ENCODE results near the gene RILP.

RILP gene

DNA sequence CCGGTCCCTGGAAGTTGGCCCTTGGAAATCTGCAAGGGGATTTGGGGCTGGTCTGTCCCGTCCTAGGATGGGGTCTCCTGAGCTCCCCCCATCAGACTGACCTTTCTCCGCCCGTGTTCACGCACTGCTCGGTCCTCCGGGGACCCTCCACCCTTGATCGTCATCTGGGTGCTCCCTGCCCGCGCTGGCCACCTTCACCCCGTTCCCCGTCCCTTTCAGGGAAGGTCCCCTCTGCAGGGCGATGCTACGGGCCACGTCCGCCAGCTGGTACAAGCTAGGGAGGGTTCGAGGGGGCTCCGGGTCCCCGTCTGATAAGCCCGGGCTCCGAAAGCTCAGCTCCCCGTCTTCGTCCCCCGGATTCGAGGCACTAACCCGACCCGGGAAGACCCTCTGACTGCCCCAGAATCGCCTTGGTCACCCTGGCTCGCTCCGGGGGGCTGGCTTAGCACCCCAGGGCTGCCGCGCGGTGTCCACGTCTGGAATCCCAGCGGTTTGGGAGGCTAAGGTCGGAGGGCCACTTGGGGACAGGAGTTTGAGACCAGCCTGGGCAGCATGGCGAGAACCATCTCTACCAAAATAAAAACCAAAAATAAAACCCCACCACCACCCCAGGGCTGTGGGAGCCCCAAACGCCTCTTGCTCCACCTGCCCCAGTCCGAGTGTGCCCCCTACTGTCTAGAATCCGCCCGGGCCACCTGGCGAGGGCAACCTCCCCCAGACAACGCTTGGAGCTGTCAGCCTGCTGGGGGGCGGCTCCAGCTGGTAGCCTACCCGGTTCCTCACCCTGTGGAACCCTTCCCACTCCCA lies 20.0 kb downstream of the RILP start:
- peak; percentile 50 for DNase-seq (ENCODE audit: low read depth, low spot score)

DNA sequence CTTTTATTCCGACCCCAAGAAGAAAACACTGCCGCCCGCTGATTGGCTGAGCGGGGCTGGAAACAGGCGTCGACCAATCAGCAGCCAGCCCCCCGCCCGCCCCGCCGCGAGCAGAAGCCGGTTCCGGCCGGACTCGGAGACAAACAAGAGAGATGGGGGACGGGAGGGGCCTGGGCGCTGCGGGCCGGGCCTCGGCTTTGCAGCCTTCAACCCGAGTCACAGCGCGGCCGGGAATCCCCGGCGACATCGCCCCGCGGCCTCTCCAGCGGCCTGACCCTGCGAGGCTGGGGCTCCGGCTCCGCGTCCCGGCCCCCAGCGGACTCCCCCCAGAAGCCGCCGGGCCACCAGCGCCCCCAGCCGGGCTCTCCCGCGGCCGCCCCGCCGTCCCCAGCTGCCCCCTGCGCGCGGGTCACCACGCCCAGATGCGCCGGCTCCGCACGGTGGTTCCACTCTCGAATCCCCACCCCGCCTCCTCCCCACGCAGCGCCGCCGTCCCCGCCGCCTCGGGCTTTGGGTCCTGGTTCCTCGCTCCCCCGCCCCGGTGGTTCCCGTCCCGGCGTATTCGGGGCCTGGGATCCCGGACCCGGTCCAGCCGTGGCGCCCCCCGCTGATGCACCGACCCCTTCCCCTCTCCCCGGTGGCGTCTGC lies 20.7 kb downstream of the RILP start:
- peak; percentile 76 for DNase-seq (ENCODE audit: low read depth, low spot score)

DNA sequence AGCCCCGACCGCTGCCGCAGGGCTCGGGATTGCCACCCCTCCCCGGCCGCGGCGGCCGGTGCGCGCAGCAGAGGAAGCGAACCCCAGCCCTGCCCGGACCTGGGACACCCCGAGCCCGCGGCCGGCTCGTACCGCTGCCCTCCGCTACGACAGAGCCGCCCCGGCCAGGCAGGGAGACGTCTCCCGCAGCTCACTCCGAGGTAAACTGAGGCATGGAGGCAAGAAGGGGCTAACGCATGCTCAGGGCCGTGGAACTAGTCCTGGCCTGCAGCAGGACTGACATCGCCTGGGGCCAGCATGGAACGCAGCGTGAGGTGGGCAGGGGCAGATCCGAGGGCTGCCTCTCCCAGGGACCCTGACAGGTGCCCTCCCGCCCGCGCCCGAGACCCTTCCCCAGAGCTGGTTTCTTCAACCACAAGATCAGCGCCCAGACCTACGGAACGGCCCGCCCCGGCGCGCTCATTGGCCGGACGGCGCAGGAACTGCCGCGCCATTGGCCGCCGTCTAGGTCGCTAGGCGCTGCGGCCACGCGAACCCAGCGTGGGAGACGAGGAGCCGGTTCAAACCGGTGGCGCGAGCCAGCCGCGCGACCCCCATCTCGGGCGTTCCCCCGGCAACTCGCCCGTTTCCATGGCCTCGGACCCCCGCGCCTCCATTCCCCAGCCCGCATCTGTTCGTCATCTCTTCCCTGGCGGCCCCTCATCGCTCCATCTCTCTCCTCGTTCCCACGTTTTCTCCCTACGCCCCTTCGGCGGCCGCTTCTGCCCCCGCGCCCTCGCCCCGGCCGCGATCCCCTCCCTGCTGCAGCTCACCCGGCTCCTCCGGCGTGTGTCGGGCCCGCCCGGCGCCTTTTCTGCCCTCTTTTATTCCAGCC lies 21.4 kb downstream of the RILP start, which contains the start of gene SLC43A2:
Gene SLC43A2, minus strand, starts transcription at position 853 of the 874 bp plus-strand sequence. CDS start 960 bp downstream, outside the sequence.
- DNase-seq (ENCODE audit: low read depth, low spot score), result peak; percentile 52

DNA sequence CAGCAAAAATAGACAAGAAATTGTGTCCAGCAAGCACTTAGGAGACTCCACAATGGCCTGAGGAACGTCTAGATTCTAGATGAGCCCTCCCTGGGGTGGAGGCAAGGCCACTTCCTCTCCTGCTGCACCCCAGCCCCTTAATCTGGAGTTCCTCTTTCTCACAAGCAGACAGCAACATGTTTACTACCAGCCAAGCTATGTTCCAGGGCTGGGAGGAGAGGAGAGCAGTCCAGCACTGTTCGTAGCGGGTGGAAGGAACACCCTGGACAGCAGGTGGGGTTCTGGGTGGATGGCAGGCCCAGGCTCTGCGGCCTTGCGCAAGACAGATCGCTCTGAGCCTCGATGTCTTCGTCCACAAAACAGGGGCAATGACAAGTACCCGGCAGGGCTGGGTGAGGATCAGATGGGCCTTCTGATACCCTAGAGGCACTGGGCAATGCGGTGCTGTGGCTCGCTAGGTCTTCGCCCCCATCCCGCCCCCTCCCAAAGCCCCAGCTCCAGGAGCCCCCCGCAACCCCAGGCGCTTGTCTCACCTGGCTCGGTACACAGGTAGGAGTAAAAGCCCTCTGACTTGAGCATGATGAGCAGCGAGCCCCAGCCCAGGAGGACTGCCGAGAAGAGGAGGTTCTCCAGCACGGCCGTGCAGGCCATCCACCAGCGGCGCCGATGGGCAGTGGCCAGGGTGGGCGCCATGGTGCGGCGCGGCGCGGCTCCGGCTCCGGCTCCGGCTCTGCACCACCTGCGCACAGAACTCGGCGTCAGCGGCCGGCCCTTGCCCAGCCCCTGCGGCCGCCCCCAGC lies 22.3 kb downstream of the RILP start:
- no peak for DNase-seq (ENCODE audit: low read depth, low spot score)

DNA sequence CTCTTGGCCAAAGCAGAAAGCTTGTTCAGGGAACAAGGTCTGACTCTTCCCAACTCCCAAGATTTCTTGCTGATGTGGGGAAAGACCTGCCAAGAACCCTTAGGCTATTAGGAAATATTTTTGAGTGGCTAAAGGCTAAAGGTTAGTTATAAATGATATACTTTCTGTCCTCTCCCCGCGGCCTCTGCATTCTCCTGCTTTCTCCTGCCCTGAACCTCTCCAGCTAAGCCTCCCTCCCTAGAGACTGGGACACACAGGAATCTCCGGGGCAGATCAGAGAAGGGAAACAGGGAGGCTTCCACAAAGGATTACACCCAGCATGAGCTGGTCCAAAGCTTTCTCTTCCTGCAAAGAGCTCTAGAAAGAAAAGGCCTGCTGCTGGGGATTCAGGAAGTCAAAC lies 23.3 kb downstream of the RILP start:
- no peak for DNase-seq (ENCODE audit: low read depth, low spot score)

DNA sequence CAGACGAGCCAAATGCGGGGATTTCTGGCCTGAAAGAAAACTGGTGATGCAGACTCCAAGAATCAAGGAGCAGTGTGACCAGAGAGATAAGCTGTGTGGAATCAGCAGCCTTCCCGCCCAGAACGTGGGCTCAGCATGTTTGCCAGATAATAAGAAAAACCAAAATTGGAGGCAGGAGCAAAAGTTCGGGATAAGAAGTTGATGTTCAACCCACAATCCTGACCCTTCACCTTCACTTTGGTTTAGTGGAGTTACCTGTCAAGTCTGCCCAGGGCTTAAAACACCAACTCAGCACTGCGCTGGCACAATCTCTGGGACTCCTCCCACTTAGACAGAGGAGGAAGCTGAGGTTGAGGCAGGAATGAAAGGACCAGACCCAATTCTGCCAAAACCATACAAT lies 24.1 kb downstream of the RILP start:
- no peak for DNase-seq (ENCODE audit: low read depth, low spot score)

DNA sequence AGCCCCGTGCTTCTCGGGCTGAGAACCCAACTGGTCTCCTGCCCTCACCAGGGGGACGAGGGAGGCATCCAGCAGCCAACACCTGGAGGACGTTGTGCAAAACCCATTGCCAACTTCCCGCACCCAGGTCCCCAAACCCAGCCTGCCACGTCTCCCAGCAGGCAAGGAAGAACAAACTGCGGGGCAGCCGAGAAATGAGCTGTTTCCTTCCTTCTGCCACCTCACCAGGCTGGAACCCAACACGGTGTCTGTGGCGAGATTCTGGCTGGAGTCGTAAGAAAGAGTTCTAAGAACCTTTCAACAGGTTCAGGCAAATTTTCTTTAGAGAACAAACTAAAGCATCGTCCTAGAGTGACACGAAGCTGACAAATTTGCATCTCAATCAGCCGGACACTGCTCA lies 24.6 kb downstream of the RILP start:
- no peak for DNase-seq (ENCODE audit: low read depth, low spot score)

DNA sequence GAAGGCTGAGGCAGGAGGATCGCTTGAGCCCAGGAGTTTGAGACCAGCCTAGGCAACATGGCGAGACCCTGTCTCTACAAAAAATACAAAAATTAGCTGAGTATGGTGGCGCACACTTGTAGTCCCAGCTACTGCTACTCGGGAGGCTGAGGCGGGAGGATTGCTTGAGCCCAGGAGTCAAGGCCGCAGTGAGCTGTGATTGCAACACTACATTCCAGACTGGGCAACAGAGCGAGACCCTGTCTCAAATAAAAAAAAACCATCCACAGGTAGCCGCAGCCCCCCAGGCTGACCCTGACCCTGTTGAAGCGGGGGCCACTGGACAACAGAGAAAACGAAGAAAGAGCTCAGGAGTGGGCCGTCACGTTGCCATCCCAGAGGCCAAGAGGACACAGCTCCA lies 25.0 kb downstream of the RILP start:
- DNase-seq (ENCODE audit: low read depth, low spot score), result no peak

DNA sequence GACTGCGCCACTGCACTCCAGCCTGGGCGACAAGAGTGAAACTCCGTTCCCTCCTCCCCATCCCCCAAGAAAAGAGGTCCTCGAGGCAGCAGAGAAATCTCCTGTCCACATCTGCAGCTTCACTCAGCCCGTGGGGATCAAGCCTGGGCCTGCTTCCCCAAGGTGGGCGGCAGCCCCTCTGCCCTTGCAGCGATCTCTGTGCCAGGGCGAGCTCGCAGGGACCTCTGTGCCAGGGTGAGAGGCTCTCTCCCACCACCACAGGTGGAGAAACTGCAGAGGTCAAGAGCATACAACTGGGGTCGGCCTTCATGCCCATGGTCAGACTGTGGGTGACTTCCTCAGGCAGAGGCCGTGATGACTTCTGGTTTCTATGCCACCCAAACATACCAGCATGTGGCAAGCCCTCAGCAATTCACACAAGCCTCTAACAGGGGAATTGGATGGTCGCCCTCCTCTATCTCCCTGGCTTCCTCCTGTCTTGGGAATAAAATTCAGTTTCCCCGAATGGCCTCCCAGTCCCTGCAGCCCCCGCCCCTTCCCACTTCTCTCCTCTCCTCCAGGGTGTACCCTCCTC lies 26.5 kb downstream of the RILP start:
- DNase-seq (ENCODE audit: low read depth, low spot score), result no peak

DNA sequence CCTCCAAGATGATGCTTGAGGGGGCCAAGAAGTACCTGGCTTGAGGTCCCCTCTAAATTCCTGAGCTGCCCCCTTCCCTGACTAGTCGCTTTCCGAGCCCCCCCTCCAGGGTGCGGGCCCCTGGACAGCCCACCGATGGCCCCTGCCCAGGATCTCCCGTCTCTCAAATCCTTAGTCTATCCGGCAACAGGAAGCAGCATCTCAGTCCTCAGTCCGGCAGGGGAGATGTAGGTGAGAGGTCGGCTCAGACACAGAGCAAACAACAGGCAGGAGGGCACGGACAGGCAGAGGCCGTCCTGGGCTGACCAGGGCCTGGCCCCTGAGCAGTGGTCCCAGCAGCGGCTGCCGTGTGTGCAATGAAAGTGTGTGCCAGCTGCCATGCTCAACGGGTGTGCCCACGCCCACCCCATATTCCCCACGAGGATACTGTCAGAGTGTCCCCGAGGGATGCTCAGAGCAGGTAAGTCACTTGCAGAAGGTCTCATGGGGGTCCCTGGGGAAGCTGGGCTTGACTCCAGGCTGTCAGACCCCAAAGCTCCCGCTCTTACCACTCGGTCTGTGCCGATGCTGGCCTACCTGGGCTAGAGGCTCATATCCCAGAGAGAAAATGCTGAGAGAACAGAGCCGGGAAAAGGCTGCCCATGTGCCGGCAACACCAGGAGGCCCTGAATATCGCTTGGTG lies 28.3 kb downstream of the RILP start:
- no peak for DNase-seq (ENCODE audit: low read depth, low spot score)

DNA sequence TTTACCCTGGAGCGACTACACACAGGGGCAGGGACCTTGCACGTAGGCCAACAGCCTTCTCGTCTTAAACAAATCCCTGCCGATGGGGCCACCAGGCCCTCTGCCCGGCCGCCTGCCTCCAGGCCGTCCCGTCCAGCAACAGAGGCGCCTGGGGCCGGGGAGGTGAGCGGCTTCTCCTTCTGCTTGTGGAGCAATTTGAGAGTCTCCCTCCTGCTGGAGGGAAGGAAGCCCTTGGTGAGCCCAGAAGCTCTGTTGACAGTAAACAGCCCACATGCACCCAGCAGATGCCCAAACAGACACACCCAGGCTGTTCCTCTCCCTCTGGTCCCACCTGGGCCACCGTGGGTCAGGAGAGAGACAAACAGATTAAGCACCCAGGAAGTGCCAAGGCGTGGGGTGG lies 29.2 kb downstream of the RILP start:
- no peak for DNase-seq (ENCODE audit: low read depth, low spot score)

DNA sequence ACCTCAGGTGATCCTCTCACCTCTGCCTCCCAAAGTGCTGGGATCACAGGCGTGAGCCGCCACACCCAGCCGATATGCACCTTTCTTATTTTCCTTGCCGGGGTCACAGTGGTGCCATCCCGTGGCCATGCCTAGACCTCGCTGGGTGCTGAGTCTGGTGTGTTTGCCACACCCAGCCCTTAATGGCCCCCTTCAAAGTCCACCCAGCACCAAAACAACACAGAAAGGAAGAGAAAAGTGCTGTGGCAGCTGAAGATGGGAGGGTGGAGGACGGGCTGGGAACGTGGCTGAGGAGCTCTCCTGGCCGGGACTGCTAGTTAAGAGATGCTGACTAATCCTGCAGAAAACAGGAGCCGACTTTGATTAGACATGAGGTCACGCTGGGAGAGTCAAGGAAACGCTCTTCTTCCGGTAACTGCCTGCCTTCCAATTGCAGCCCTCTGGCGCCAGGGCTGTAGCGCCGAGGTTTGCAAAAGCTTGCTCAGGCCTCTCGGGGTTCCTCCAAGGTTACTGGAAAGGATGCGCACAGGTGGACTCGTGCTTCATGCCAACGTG lies 32.0 kb downstream of the RILP start:
- no peak for DNase-seq (ENCODE audit: low read depth, low spot score)

DNA sequence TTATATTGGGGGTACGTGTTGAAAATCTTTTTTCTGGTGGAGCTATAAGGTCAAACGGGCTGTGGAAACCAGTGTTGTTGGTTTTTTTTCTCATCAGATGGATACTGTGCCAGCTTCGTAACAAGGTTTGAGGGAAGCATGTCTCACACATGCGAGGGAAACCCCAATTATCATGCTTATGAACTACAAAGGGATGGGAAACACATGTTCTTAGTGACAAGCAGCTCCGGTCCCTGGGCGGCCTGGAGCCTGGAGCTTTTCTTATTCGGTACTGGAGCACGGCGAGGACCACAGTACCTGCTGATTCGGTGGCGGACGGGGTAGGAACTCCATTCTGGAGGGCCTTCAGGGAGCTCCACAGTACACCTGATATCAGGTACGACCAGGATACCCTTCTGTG lies 33.6 kb downstream of the RILP start:
- DNase-seq (ENCODE audit: low read depth, low spot score), result no peak

DNA sequence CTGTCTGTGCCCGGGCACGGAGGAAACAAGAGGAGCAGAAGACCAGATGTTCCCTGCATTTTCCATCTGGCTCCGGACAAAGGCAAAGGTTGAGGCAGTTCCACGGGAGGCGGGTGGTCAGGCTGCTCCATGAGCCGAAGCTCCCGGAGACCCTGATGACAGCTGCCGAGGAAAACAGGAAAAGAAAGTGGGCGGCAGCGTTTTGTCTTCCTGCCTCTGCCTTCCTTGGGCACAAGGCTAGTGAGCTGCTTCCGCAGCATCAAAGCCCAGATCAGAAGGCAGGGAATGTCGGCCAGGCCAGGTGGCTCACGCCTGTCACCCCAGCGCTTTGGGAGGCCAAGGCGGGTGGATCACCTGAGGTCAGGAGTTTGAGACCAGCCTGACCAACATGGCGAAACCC lies 37.3 kb downstream of the RILP start:
- no peak for DNase-seq (ENCODE audit: low read depth, low spot score)

DNA sequence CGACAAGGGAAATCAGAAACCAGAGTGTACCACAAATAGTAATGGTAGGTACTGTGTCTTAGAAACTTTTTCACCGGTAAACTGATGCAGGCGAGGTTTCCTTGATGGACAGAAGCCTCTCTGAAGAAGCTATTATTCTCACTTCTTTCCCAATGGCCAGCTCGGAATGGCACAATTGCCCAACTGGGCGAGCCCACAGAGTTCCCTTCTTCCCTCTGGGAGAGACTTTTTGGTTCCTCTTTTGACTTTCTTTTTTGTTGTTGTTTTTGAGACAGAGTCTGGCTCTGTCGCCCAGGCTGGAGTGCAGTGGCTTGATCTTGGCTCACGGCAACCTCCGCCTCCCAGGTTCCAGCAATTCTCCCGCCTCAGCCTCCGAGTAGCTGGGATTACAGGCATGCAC lies 38.0 kb downstream of the RILP start:
- no peak for DNase-seq (ENCODE audit: low read depth, low spot score)

DNA sequence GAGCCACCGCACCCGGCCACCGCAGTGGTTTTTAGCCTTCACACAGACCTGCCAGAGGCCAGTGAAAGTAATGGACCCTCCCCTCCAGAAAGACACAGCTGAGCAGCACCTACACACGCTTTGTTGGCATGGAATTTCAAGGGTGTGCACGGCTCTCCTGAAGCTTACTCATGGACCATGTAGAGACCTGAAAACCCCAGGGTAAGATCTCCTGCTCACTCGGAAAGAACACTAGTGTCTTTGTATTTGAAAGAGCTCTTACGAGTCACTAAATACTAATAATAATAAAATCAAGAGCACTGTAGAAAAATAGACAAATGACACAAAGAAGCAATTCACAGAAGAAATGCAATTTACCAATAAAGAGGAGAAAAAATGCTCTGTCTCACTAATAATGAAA lies 41.0 kb downstream of the RILP start:
- no peak for DNase-seq (ENCODE audit: low read depth, low spot score)

DNA sequence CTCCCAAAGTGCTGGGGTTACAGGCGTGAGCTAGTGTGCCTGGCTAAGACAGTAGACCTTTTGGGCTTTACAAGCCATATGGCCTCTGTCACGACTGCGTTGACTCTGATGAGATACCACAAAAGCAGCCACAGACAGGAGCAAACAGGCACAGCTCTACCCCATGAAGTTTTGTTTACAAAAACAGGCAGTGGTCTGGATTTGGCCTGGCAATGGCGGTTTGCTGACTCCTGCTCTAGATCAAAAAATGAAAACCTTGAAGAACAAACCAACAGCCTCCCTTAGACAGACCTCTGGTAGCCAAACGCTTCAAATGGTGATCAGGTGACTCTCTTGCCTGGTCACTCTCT lies 41.7 kb downstream of the RILP start:
- DNase-seq (ENCODE audit: low read depth, low spot score), result no peak

DNA sequence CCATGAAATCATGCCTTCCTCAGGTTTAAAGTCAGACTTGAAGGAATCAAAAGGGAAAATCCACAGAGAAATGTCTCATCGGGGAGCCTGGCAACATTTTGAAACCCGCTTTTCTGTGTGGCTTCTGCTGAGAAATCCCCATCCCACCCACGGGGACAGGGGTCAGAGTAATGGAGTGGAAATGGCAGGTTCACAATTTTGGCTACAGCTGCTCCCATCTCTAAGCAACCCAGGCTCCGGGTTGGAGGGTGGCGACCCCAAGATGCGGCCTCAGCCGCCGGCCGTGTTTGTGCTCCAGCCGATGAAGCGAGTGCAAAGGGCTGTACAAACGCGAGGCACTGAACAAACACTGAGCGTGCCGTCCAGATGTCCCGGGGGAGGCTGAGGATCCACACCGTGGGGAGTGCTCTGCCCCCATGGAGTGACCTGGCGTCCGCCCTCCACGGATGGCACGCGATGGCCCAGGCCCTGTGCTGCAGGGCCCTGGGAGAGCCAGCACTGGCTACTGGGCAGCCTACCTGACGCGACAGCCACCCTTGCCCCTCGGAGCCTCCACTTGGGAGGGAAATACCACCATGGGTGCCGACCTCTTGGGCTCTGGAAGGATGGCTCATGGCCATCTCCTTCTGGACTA lies 43.2 kb downstream of the RILP start:
- no peak for DNase-seq (ENCODE audit: low read depth, low spot score)

DNA sequence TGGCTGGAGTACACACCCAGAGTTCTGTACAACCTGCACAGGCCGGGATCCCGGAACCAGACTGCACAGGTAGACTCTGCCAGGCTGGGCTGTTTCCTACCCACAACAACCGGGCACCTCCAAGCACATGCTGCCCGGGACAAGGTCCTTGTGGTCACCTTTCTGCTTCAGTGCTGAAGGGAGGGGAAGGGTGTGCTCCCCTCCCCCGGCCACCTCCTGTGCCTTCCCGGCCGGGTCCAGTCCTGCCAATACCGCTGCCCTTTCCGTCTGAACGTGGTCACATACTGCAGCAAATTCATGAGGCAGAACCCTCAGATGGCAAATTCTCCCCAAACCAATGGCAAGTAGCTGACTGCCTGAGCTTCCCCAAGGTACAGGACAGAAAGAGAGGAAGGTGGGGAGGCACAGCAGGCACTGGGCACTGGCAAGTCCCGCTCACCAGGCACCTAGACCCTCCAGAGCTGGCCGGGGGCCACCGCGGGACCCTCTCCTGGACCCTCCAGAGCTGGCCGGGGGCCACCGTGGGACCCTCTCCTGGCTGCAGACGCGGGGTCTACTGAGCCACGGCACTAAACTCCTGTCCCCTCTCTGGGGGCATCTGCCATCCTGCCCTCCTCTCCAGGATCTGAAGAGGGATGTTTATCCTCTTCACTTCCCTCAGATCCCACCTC lies 43.9 kb downstream of the RILP start:
- DNase-seq (ENCODE audit: low read depth, low spot score), result no peak
